B cell (primary cell): Measurements from ENCODE around the gene PTCHD1. TPM values are rescaled to one million over a fixed set of nuclear protein-coding genes. Genes with fewer than 3 reads are reported as not detected.
A peak's percentile ranks its signal among the peaks of the same experiment; 100 is the strongest.

ENCODE experiments used
- ATAC-seq: fragments of 200-7000 bp; cut with Tn5 transposase; one replicate; pipeline ENCODE4 v1.10.0; 2021; ENCODE audit warnings: low read depth, mild to moderate bottlenecking, moderate number of reproducible peaks, moderate library complexity
- CTCF ChIA-PET: fragments of 350-600 bp; sonication (Branson Sonifier 250); formaldehyde crosslinking; loops from one replicate; lab custom pipeline; 2021; ENCODE audit warnings: antibody characterized with exemption, inconsistent platforms; lab: Charles Lee
- POLR2A ChIA-PET: fragments of 350-600 bp; sonication (Branson Sonifier 250); formaldehyde crosslinking; loops from one replicate; lab custom pipeline; 2021; ENCODE audit warnings: antibody characterized with exemption; lab: Charles Lee
- DNase-seq: peaks from one replicate; pipeline ENCODE4 v3.0.0; 2013
- H2AFZ ChIP-seq: 2 replicates; pipeline ENCODE4 v1.6.1; 2012; ENCODE audit warnings: mild to moderate bottlenecking, low read depth, low read length; ENCODE audit not compliant: insufficient read depth, poor library complexity, severe bottlenecking
- H3K27ac ChIP-seq, 2 donors: 1 replicate in 1 of 2; 2 replicates in 1 of 2; pipeline ENCODE4 v1.5.1; 2012 to 2013; ENCODE audit warnings: low read length in 2 of 2, mild to moderate bottlenecking in 2 of 2, moderate library complexity in 1 of 2
- H3K27me3 ChIP-seq, 4 experiments: fragments of 200-600 bp in 1 of 4; sonication (generic) in 1 of 4; replicated peaks in 1 of 4; 1 replicate in 2 of 4; 2 replicates in 2 of 4; pipeline versions ENCODE4 v1.6.1 to v1.7.0; 2013 to 2016; ENCODE audit warnings: low read length in 3 of 4, mild to moderate bottlenecking in 2 of 4, mixed read lengths in 1 of 4, moderate library complexity in 1 of 4; ENCODE audit not compliant: insufficient read depth in 4 of 4, control insufficient read depth in 3 of 4; ENCODE audit errors: control extremely low read depth in 1 of 4
- H3K36me3 ChIP-seq, 2 experiments: replicated peaks in 1 of 2; 1 replicate in 1 of 2; 2 replicates in 1 of 2; pipeline versions ENCODE4 v1.6.1 to v1.7.1; 2013; ENCODE audit warnings: low read length in 1 of 2; ENCODE audit not compliant: insufficient read depth in 2 of 2, control insufficient read depth in 1 of 2; ENCODE audit errors: control extremely low read depth in 1 of 2, extremely low read depth in 1 of 2
- H3K4me1 ChIP-seq, 2 donors: fragments of 200-600 bp in 1 of 2; sonication (generic) in 1 of 2; 1 replicate in 1 of 2; 2 replicates in 1 of 2; pipeline versions ENCODE4 v1.5.1 to v1.6.1; 2013 to 2017; ENCODE audit warnings: low read length in 2 of 2; ENCODE audit not compliant: control insufficient read depth in 2 of 2, insufficient read depth in 2 of 2
- H3K4me2 ChIP-seq: replicated peaks from 2 replicates; pipeline ENCODE3; 2012; ENCODE audit warnings: mild to moderate bottlenecking, low read depth, low read length; ENCODE audit not compliant: poor library complexity, severe bottlenecking
- H3K4me3 ChIP-seq, 5 experiments: fragments of 200-600 bp in 1 of 5; sonication (generic) in 1 of 5; 1 replicate in 3 of 5; 2 replicates in 2 of 5; pipeline versions ENCODE4 v1.5.1 to v1.7.0; 2011 to 2016; ENCODE audit warnings: low read length in 4 of 5, mild to moderate bottlenecking in 4 of 5, low read depth in 2 of 5, control low read depth in 1 of 5, moderate library complexity in 1 of 5; ENCODE audit not compliant: insufficient read depth in 1 of 5; ENCODE audit errors: control extremely low read depth in 1 of 5, extremely low read depth in 1 of 5
- H3K79me2 ChIP-seq: fragments of 200-600 bp; sonication (generic); one replicate; pipeline ENCODE4 v1.6.0; 2016; ENCODE audit warnings: low read length; ENCODE audit not compliant: control insufficient read depth, insufficient read depth
- H3K9ac ChIP-seq: fragments of 200-600 bp; sonication (generic); 2 replicates; pipeline ENCODE4 v1.6.1; 2017; ENCODE audit warnings: mild to moderate bottlenecking, low read length, moderate library complexity
- H3K9me3 ChIP-seq, 3 donors: one replicate each; pipeline versions ENCODE4 v1.6.1 to v1.7.1; 2013; ENCODE audit warnings: low read length in 2 of 3; ENCODE audit not compliant: control insufficient read depth in 2 of 3, insufficient read depth in 1 of 3; ENCODE audit errors: control extremely low read depth in 1 of 3
- H4K20me1 ChIP-seq: 2 replicates; pipeline ENCODE4 v1.6.0; 2012; ENCODE audit warnings: mild to moderate bottlenecking, low read length; ENCODE audit not compliant: insufficient read depth, control insufficient read depth, poor library complexity, severe bottlenecking
- H3K27ac Mint-ChIP-seq: one replicate; pipeline ENCODE4 v1.8.0; 2021; ENCODE audit warnings: mixed read lengths
- H3K27me3 Mint-ChIP-seq: one replicate; pipeline ENCODE4 v1.8.0; 2021; ENCODE audit warnings: mixed read lengths
- H3K4me1 Mint-ChIP-seq: one replicate; pipeline ENCODE4 v1.8.0; 2021; ENCODE audit warnings: mixed read lengths
- H3K4me3 Mint-ChIP-seq: one replicate; pipeline ENCODE4 v1.8.0; 2021; ENCODE audit warnings: mixed read lengths
- H3K9me3 Mint-ChIP-seq: one replicate; pipeline ENCODE4 v1.8.0; 2022; ENCODE audit warnings: mixed read lengths; ENCODE audit not compliant: insufficient read depth
- CTCF ChIP-seq: fragments of 200-600 bp; IDR thresholded peaks from one replicate; pipeline ENCODE4 v1.8.0; 2022; ENCODE audit warnings: antibody characterized with exemption, mild to moderate bottlenecking
- EZH2 ChIP-seq: IDR thresholded peaks from 2 replicates; pipeline ENCODE4 v1.6.1; 2012; ENCODE audit warnings: borderline replicate concordance, low read depth, mild to moderate bottlenecking, moderate library complexity, low read length; ENCODE audit not compliant: insufficient read depth, poor library complexity, severe bottlenecking
- WGBS: methylation state at CpG from one replicate; pipeline ENCODE4 v1.1.5; 2013; ENCODE audit warnings: missing lambda C conversion rate; ENCODE audit not compliant: insufficient coverage; 5-methylcytosine and 5-hydroxymethylcytosine counted together
- intact Hi-C: fragments of 100-400 bp; cut with micrococcal nuclease; formaldehyde crosslinking; loops from one replicate; pipeline ENCODE4 v1.10.0; 2022
- polyA plus RNA-seq: library from polyadenylated mRNA; depleted of rRNA; stranded (reverse); fragments of >200 nt; gene quantifications from 2 replicates; pipeline ENCODE4 v1.2.3, GENCODE V29; 2012
- total RNA-seq, 2 donors: library from RNA; stranded (reverse); fragments of 120-200 nt in 1 of 2; gene quantifications; 1 replicate in 1 of 2; 2 replicates in 1 of 2; pipeline versions ENCODE4 v1.2.3 to v1.2.4, GENCODE V29; 2013 to 2022

The PTCHD1 gene
- total and polyA plus RNA-seq, 2 donors (not counting 1 experiment from before 2014, with no cell fraction given) = not detected

- intact Hi-C loops = no loop called here
- Histone ChIP-seq H3K79me2 (no peaks in the 10 kb centered on the region), H3K4me2 (no peak overlapping the region), H3K27ac (no peak overlapping the region), H3K9ac (no peak overlapping the region), H3K27me3 (peaks cover 0 to 11% (median 4%) of the 10 kb centered on the region in 4 experiments), H3K4me3 (no peak overlapping the region), H2AFZ (no peak overlapping the region), H3K9me3 (no peaks in the 10 kb centered on the region), H3K4me1 (no peaks in the 10 kb centered on the region), H4K20me1 (no peaks in the 10 kb centered on the region), H3K36me3 (no peaks in the 10 kb centered on the region)
- ChIA-PET CTCF (no interaction called here), POLR2A (no interaction called here)
- peaks cover 34% of the 10 kb centered on the region for H3K27me3 Mint-ChIP-seq
- WGBS = 5% methylated on average over 35 of the region's 75 CpGs
- peak overlapping the region; percentile 34 for H3K4me3 Mint-ChIP-seq
- ATAC-seq = no peak
- no peaks in the 10 kb centered on the region for H3K9me3 Mint-ChIP-seq
- no peak for TF ChIP-seq CTCF
- no peak for TF ChIP-seq EZH2
- peaks cover 14% of the 10 kb centered on the region for H3K4me1 Mint-ChIP-seq
- H3K27ac Mint-ChIP-seq = no peak overlapping the region
- DNase-seq = no peak
Observed at GRCh38 chrX:23332888-23333821, 1.5 kb upstream of the PTCHD1 start.
